GM18951 (cell line): Measurements from ENCODE around the gene FUT9.

ENCODE experiments used
- POLR2A ChIP-seq: IDR thresholded peaks from 4 replicates; pipeline ENCODE4 v1.6.1; 2011; ENCODE audit warnings: mild to moderate bottlenecking; ENCODE audit not compliant: insufficient read length, insufficient read depth; ENCODE audit errors: extremely low read depth
- in situ Hi-C: fragments of 300-500 bp; cut with MboI; formaldehyde crosslinking; loops from one replicate; pipeline ENCODE4 v1.12.0; 2022; ENCODE audit warnings: low sequenced_read_pairs, mixed read lengths, inconsistent platforms; ENCODE audit not compliant: unreplicated experiment

FUT9 gene

GRCh38 chr6:96110878-96111277, 95.1 kb downstream of the FUT9 start:
- in situ Hi-C loops = no loop called here
- no peak for TF ChIP-seq POLR2A

GRCh38 chr6:96116674-96117073, 100.9 kb downstream of the FUT9 start:
- no peak for TF ChIP-seq POLR2A
- in situ Hi-C loops = no loop called here

GRCh38 chr6:96124778-96125177, 109.0 kb downstream of the FUT9 start:
- in situ Hi-C loops = no loop called here
- TF ChIP-seq POLR2A = no peak

- in situ Hi-C loops = no loop called here
- no peak for TF ChIP-seq POLR2A
Observed at GRCh38 chr6:96138406-96138805, 122.6 kb downstream of the FUT9 start.

GRCh38 chr6:96142142-96142541, 126.4 kb downstream of the FUT9 start:
- TF ChIP-seq POLR2A = no peak
- in situ Hi-C loops = no loop called here

- in situ Hi-C loops = no loop called here
- no peak for TF ChIP-seq POLR2A
Observed at GRCh38 chr6:96150431-96150830, 134.7 kb downstream of the FUT9 start.

GRCh38 chr6:96151707-96152106, 135.9 kb downstream of the FUT9 start:
- in situ Hi-C loops = no loop called here

GRCh38 chr6:96152114-96152708, 136.4 kb downstream of the FUT9 start:
- no peak for TF ChIP-seq POLR2A
- in situ Hi-C loops = no loop called here

More at GRCh38 chr6:96151707-96152106, 135.9 kb downstream of the FUT9 start:
- TF ChIP-seq POLR2A = no peak

- in situ Hi-C loops = no loop called here
- TF ChIP-seq POLR2A = no peak
Observed at GRCh38 chr6:96153775-96154174, 138.0 kb downstream of the FUT9 start.

GRCh38 chr6:96156425-96156824, 140.7 kb downstream of the FUT9 start:
- no peak for TF ChIP-seq POLR2A
- in situ Hi-C loops = no loop called here

GRCh38 chr6:96157018-96157565, 141.3 kb downstream of the FUT9 start:
- no peak for TF ChIP-seq POLR2A
- in situ Hi-C loops = no loop called here

GRCh38 chr6:96162711-96163120, 146.9 kb downstream of the FUT9 start:
- no peak for TF ChIP-seq POLR2A
- in situ Hi-C loops = no loop called here

GRCh38 chr6:96164802-96165201, 149.0 kb downstream of the FUT9 start:
- in situ Hi-C loops = no loop called here
- TF ChIP-seq POLR2A = no peak

- TF ChIP-seq POLR2A = no peak
- in situ Hi-C loops = no loop called here
Observed at GRCh38 chr6:96171112-96171511, 155.3 kb downstream of the FUT9 start.

GRCh38 chr6:96184798-96185197, 169.0 kb downstream of the FUT9 start:
- in situ Hi-C loops = no loop called here
- no peak for TF ChIP-seq POLR2A

- in situ Hi-C loops = no loop called here
- TF ChIP-seq POLR2A = no peak
Observed at GRCh38 chr6:96186094-96186493, 170.3 kb downstream of the FUT9 start.
